ENCODE results near the gene ZFX.

ZFX gene

DNA sequence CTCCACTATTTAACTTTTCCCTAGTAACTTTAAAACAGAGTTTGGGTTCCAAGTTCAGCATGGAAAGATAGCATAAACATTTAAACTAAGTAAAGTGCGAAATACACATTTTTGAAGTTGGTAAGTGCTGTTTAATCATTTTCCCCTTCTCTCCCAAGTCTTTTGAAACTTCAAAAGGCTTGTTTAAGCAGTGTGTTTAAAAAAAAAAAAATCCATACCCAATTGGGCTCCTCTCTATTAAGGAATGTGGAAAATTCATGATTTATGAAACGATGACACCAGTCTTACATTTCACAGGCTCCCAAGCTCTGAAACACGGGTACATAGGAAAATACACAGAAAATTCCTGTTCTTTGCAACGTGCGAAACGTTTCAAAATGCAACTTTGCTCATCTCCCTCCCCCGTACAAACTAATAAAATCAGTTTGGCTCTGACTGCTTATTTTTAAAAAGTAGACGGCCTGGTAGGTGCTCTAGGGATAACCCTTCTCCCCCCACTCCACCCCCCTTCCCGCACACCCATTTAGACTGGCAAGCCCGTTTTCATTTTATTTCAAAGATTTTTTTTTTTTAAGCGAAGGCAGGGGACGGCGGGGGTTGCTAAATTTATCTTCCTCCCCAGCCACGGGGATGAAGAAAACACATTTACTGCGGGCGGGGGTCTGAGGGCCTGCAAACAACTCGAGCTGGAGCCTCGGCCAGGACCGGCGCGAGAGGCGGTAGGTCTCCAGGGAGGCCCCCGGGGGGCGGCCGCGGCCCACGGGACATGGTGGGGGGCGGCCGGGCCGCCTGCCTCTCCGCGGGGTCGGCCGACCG lies 786 bp upstream of the ZFX start:
- H3K9ac ChIP-seq (ENCODE audit: low read depth, low read length): peak overlapping the region; percentile 87
- no peaks in the 10 kb centered on the region for H3K27me3 ChIP-seq (ENCODE audit: insufficient read depth, low read length, poor library complexity)
- H3K4me1 ChIP-seq (ENCODE audit: insufficient read depth, low read length): peaks cover 68% of the 10 kb centered on the region
- no peak for TF ChIP-seq EZH2 (IDR thresholded peaks at IDR 0.05; ENCODE audit: borderline replicate concordance, low read depth, low read length, severe bottlenecking)
- H3K9me3 ChIP-seq (ENCODE audit: insufficient read depth, low read length, severe bottlenecking): no peaks in the 10 kb centered on the region
- H4K20me1 ChIP-seq (ENCODE audit: insufficient read depth, low read length): peaks cover 24% of the 10 kb centered on the region; the same call in 1 of the 2 replicates
- H3K27ac ChIP-seq (ENCODE audit: low read length): peak overlapping the region; percentile 96
- H3K4me3 ChIP-seq (ENCODE audit: low read depth in 1 of 2, low read length in 2 of 2): peak overlapping the region; percentile 38 to 85; a peak in 3 of 4 replicates
- H3K4me2 ChIP-seq (ENCODE audit: insufficient read depth, low read length): peak overlapping the region; percentile 68
- H3K79me2 ChIP-seq (ENCODE audit: insufficient read depth, low read length): peaks cover 52% of the 10 kb centered on the region
- peak; percentile 4; the same call in 2 of the 3 replicates for ATAC-seq (ENCODE audit: insufficient read depth, low read depth)
- peak; percentile 37 for DNase-seq
- H3K36me3 ChIP-seq (ENCODE audit: insufficient read depth, low read length): peaks cover 25% of the 10 kb centered on the region
- H2AFZ ChIP-seq (ENCODE audit: low read depth, low read length): peak overlapping the region; percentile 72

DNA sequence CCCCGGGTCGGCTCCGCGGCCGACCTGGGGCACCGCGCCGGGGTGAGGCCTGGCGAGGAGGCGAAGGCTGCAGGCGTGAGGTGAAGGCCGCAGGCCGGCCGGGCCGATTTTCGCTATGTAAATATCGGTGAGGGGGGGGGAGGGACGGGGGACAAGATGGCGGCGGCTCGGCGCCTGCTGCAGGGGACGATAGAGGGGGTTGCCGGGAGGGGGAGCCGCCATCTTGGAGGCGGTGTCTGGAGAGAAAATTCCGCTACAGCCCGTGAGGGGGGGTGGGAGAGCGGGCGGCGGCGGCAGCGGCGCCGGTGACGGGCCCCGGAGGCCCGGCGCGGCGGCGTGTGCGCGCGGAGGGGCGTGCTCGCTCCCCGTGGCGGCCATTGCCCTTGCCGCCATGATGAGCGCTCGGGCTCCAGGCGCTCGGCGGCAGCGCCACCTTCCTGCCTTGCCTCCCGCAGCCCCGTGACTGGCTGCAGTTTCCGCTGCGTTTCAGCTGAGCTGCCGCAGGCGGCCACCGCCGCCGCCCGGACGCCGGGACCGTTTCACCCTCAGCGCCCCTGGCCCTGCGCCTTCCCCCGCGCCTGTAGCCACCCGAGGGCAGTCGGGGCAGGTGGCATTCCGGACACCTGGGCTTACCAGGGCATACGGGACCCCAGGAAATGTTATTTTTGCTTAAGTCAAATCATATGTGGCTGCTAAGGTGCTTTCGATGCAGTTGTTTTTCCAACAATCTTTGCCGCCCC lies 692 bp downstream of the ZFX start:
- Histone ChIP-seq H3K4me2 (ENCODE audit: insufficient read depth, low read length) (peak overlapping the region; percentile 86), H3K4me3 (ENCODE audit: low read depth in 1 of 2, low read length in 2 of 2) (peak overlapping the region; percentile 85 to 87), H3K27me3 (ENCODE audit: insufficient read depth, low read length, poor library complexity) (no peaks in the 10 kb centered on the region), H3K4me1 (ENCODE audit: insufficient read depth, low read length) (peaks cover 62% of the 10 kb centered on the region), H3K27ac (ENCODE audit: low read length) (peak overlapping the region; percentile 96), H2AFZ (ENCODE audit: low read depth, low read length) (peak overlapping the region; percentile 72; the same call in 1 of the 2 replicates), H3K79me2 (ENCODE audit: insufficient read depth, low read length) (peaks cover 67% of the 10 kb centered on the region), H4K20me1 (ENCODE audit: insufficient read depth, low read length) (peaks cover 29% of the 10 kb centered on the region; the same call in 1 of the 2 replicates), H3K9ac (ENCODE audit: low read depth, low read length) (peak overlapping the region; percentile 87), H3K36me3 (ENCODE audit: insufficient read depth, low read length) (peaks cover 26% of the 10 kb centered on the region), H3K9me3 (ENCODE audit: insufficient read depth, low read length, severe bottlenecking) (no peaks in the 10 kb centered on the region)
- DNase-seq (peak; percentile 84), ATAC-seq (ENCODE audit: insufficient read depth, low read depth) (peak; percentile 77)
- TF ChIP-seq, protein P1, sequence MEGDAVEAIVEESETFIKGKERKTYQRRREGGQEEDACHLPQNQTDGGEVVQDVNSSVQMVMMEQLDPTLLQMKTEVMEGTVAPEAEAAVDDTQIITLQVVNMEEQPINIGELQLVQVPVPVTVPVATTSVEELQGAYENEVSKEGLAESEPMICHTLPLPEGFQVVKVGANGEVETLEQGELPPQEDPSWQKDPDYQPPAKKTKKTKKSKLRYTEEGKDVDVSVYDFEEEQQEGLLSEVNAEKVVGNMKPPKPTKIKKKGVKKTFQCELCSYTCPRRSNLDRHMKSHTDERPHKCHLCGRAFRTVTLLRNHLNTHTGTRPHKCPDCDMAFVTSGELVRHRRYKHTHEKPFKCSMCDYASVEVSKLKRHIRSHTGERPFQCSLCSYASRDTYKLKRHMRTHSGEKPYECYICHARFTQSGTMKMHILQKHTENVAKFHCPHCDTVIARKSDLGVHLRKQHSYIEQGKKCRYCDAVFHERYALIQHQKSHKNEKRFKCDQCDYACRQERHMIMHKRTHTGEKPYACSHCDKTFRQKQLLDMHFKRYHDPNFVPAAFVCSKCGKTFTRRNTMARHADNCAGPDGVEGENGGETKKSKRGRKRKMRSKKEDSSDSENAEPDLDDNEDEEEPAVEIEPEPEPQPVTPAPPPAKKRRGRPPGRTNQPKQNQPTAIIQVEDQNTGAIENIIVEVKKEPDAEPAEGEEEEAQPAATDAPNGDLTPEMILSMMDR (IDR thresholded peaks at IDR 0.05; ENCODE audit: borderline replicate concordance, extremely low read depth, low read length, poor library complexity, severe bottlenecking): peak; percentile 59
- no peak for TF ChIP-seq EZH2 (IDR thresholded peaks at IDR 0.05; ENCODE audit: borderline replicate concordance, low read depth, low read length, severe bottlenecking)

DNA sequence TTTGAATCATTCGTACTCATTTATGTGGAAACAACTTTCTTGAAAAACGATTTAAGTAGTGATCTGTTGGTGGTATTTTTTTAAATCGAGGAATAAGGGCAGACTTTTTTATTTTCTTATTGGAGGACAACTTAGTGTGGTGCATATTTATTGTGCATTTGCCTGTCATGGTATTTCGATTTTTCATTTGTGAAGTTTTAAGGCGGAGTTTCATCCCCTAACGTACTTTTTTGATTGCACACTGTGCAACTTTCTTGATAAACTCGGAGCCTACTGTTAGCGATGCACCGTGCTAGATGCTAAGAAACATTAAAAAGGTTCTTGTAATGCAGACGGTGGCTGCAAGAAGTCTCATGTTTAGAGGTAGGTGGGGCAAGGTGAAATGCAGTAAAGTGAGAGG lies 1.4 kb downstream of the ZFX start:
- Histone ChIP-seq H2AFZ (ENCODE audit: low read depth, low read length) (no peak overlapping the region; the same call in 1 of the 2 replicates), H3K27ac (ENCODE audit: low read length) (peak overlapping the region; percentile 96), H3K27me3 (ENCODE audit: insufficient read depth, low read length, poor library complexity) (no peaks in the 10 kb centered on the region), H4K20me1 (ENCODE audit: insufficient read depth, low read length) (peaks cover 34% of the 10 kb centered on the region; the same call in 1 of the 2 replicates), H3K4me1 (ENCODE audit: insufficient read depth, low read length) (peaks cover 55% of the 10 kb centered on the region), H3K9me3 (ENCODE audit: insufficient read depth, low read length, severe bottlenecking) (no peaks in the 10 kb centered on the region), H3K4me2 (ENCODE audit: insufficient read depth, low read length) (peak overlapping the region; percentile 86), H3K9ac (ENCODE audit: low read depth, low read length) (peak overlapping the region; percentile 87), H3K36me3 (ENCODE audit: insufficient read depth, low read length) (peaks cover 29% of the 10 kb centered on the region), H3K4me3 (ENCODE audit: low read depth in 1 of 2, low read length in 2 of 2) (peak overlapping the region; percentile 85 to 87), H3K79me2 (ENCODE audit: insufficient read depth, low read length) (peaks cover 73% of the 10 kb centered on the region)
- DNase-seq (no peak), ATAC-seq (ENCODE audit: insufficient read depth, low read depth) (no peak)
- no peak for TF ChIP-seq EZH2 (IDR thresholded peaks at IDR 0.05; ENCODE audit: borderline replicate concordance, low read depth, low read length, severe bottlenecking)
- TF ChIP-seq, protein P1 (IDR thresholded peaks at IDR 0.05; ENCODE audit: borderline replicate concordance, extremely low read depth, low read length, poor library complexity, severe bottlenecking): no peak
